H9 (cell line): Measurements from ENCODE around the gene OGA. TPM values are rescaled to one million over a fixed set of nuclear protein-coding genes. Genes with fewer than 3 reads are reported as not detected.

Source experiments
- DNase-seq: peaks from one replicate; pipeline ENCODE4 v3.0.0-alpha.2; 2017
- H2AFZ ChIP-seq: one replicate; pipeline ENCODE4 v1.6.1; 2013; ENCODE audit warnings: mild to moderate bottlenecking, low read length, control low read depth, moderate library complexity
- H2AK5ac ChIP-seq: 2 replicates; pipeline ENCODE4 v1.6.1; 2013; ENCODE audit warnings: low read length, control low read depth, mixed read lengths; ENCODE audit not compliant: insufficient read length
- H2BK120ac ChIP-seq: one replicate; pipeline ENCODE4 v1.6.1; 2013; ENCODE audit warnings: low read depth, mild to moderate bottlenecking, low read length, control low read depth, inconsistent platforms; ENCODE audit not compliant: poor library complexity, severe bottlenecking
- H2BK12ac ChIP-seq: 2 replicates; pipeline ENCODE4 v1.6.1; 2013; ENCODE audit warnings: low read length, control low read depth, mixed read lengths, low read depth; ENCODE audit not compliant: insufficient read length
- H2BK15ac ChIP-seq: 2 replicates; pipeline ENCODE4 v1.6.1; 2013; ENCODE audit warnings: low read depth, low read length, control low read depth
- H2BK20ac ChIP-seq: one replicate; pipeline ENCODE4 v1.6.1; 2013; ENCODE audit warnings: low read depth, mild to moderate bottlenecking, low read length, control low read depth, inconsistent platforms; ENCODE audit not compliant: poor library complexity, severe bottlenecking
- H2BK5ac ChIP-seq: 2 replicates; pipeline ENCODE4 v1.6.1; 2013; ENCODE audit warnings: low read length, control low read depth, mixed read lengths; ENCODE audit not compliant: insufficient read length
- H3K14ac ChIP-seq: 2 replicates; pipeline ENCODE4 v1.6.1; 2013; ENCODE audit warnings: low read length, control low read depth; ENCODE audit not compliant: insufficient read depth
- H3K18ac ChIP-seq: 2 replicates; pipeline ENCODE4 v1.6.1; 2013; ENCODE audit warnings: low read depth, mild to moderate bottlenecking, mixed read lengths, low read length, control low read depth; ENCODE audit not compliant: insufficient read length
- H3K23ac ChIP-seq: 2 replicates; pipeline ENCODE4 v1.6.1; 2013; ENCODE audit warnings: low read length, control low read depth, mixed read lengths, low read depth; ENCODE audit not compliant: insufficient read length
- H3K23me2 ChIP-seq: 2 replicates; pipeline ENCODE4 v1.6.1; 2013; ENCODE audit warnings: low read depth, mild to moderate bottlenecking, mixed read lengths, low read length, control low read depth; ENCODE audit not compliant: insufficient read length, poor library complexity, severe bottlenecking
- H3K27ac ChIP-seq: 2 replicates; pipeline ENCODE4 v1.5.1; 2013; ENCODE audit warnings: low read length, control low read depth, mixed read lengths, low read depth; ENCODE audit not compliant: insufficient read length
- H3K27me3 ChIP-seq: 2 replicates; pipeline ENCODE4 v1.6.1; 2013; ENCODE audit warnings: low read length, control low read depth, inconsistent platforms; ENCODE audit not compliant: insufficient read depth
- H3K4ac ChIP-seq: 2 replicates; pipeline ENCODE4 v1.6.1; 2013; ENCODE audit warnings: low read depth, mild to moderate bottlenecking, control low read depth, inconsistent platforms, low read length, moderate library complexity
- H3K4me1 ChIP-seq: 2 replicates; pipeline ENCODE4 v1.6.1; 2013; ENCODE audit warnings: low read length, control low read depth, inconsistent platforms; ENCODE audit not compliant: insufficient read depth
- H3K4me2 ChIP-seq: 2 replicates; pipeline ENCODE4 v1.6.1; 2013; ENCODE audit warnings: low read length, control low read depth, mixed read lengths; ENCODE audit not compliant: insufficient read length, insufficient read depth
- H3K56ac ChIP-seq: 2 replicates; pipeline ENCODE4 v1.6.1; 2013; ENCODE audit warnings: low read depth, mild to moderate bottlenecking, mixed read lengths, low read length, control low read depth; ENCODE audit not compliant: insufficient read length
- H3K79me1 ChIP-seq: 2 replicates; pipeline ENCODE4 v1.6.1; 2013; ENCODE audit warnings: low read depth, mild to moderate bottlenecking, moderate library complexity, low read length, control low read depth, inconsistent platforms; ENCODE audit not compliant: insufficient read depth, poor library complexity, severe bottlenecking
- H3K79me2 ChIP-seq: 2 replicates; pipeline ENCODE4 v1.6.1; 2013; ENCODE audit warnings: low read length, control low read depth, inconsistent platforms; ENCODE audit not compliant: insufficient read depth
- H3K9ac ChIP-seq: 2 replicates; pipeline ENCODE4 v1.6.1; 2013; ENCODE audit warnings: low read length, control low read depth, mixed read lengths; ENCODE audit not compliant: insufficient read length; ENCODE audit errors: extremely low read depth
- H3K9me3 ChIP-seq: one replicate; pipeline ENCODE4 v1.6.1; 2013; ENCODE audit warnings: low read depth, low read length, inconsistent platforms; ENCODE audit not compliant: control insufficient read depth
- H3T11ph ChIP-seq: one replicate; pipeline ENCODE4 v1.6.1; 2013; ENCODE audit warnings: mild to moderate bottlenecking, low read length, control low read depth, inconsistent platforms
- H4K20me1 ChIP-seq: one replicate; pipeline ENCODE4 v1.6.1; 2013; ENCODE audit not compliant: control insufficient read depth, insufficient read length, insufficient read depth
- H4K5ac ChIP-seq: 2 replicates; pipeline ENCODE4 v1.6.1; 2013; ENCODE audit warnings: low read depth, mild to moderate bottlenecking, mixed read lengths, low read length, control low read depth; ENCODE audit not compliant: insufficient read length
- H4K8ac ChIP-seq: replicated peaks from 2 replicates; pipeline ENCODE4 v1.6.1; 2013; ENCODE audit warnings: low read length, control low read depth, mixed read lengths, low read depth; ENCODE audit not compliant: insufficient read length
- H4K91ac ChIP-seq: 2 replicates; pipeline ENCODE4 v1.6.1; 2013; ENCODE audit warnings: low read depth, mild to moderate bottlenecking, moderate library complexity, mixed read lengths, low read length, control low read depth; ENCODE audit not compliant: insufficient read length
- H3K27ac Mint-ChIP-seq, 3 experiments: 2 replicates in 2 of 3; 3 replicates in 1 of 3; pipeline ENCODE4 v1.8.0; 2020 to 2021; ENCODE audit warnings: mixed read lengths in 3 of 3, mild to moderate bottlenecking in 1 of 3, moderate library complexity in 1 of 3
- H3K27me3 Mint-ChIP-seq: 2 replicates; pipeline ENCODE4 v1.8.0; 2021; ENCODE audit warnings: low read depth, mild to moderate bottlenecking, moderate library complexity, mixed read lengths
- H3K36me3 Mint-ChIP-seq, 3 experiments: 2 replicates in 2 of 3; 3 replicates in 1 of 3; pipeline ENCODE4 v1.8.0; 2020 to 2021; ENCODE audit warnings: low read depth in 3 of 3, mixed read lengths in 3 of 3; ENCODE audit not compliant: insufficient read depth in 1 of 3
- H3K4me1 Mint-ChIP-seq, 2 experiments: 2 replicates each; pipeline ENCODE4 v1.8.0; 2020; ENCODE audit warnings: mixed read lengths in 2 of 2
- H3K4me3 Mint-ChIP-seq, 2 experiments: 2 replicates in 1 of 2; 3 replicates in 1 of 2; pipeline ENCODE4 v1.8.0; 2020 to 2021; ENCODE audit warnings: mild to moderate bottlenecking in 2 of 2, mixed read lengths in 2 of 2, moderate library complexity in 1 of 2
- H3K9me3 Mint-ChIP-seq, 2 experiments: 2 replicates in 1 of 2; 3 replicates in 1 of 2; pipeline ENCODE4 v1.8.0; 2020; ENCODE audit warnings: mild to moderate bottlenecking in 2 of 2, mixed read lengths in 2 of 2, moderate library complexity in 1 of 2
- CTCF ChIP-seq: fragments of 200-600 bp; sonication (generic); conservative IDR thresholded peaks from 3 replicates; pipeline ENCODE4 v1.8.0; 2021; ENCODE audit warnings: antibody characterized with exemption, mild to moderate bottlenecking
- WGBS: extraction: QIAGEN DNeasy Blood & Tissue Kit; methylation state at CpG from one replicate; pipeline ENCODE4 v1.1.7; 2013; ENCODE audit warnings: missing lambda C conversion rate, low lambda C conversion rate, mixed read lengths; ENCODE audit not compliant: insufficient read length; ENCODE audit errors: extremely low coverage; 5-methylcytosine and 5-hydroxymethylcytosine counted together
- total RNA-seq: library from RNA; stranded (reverse); gene quantifications from 2 replicates; pipeline ENCODE4 v1.2.1, GENCODE V29; 2021

OGA gene
- total RNA-seq, 1 experiment from 2014 or later, result 125 TPM

GRCh38 chr10:101752241-101752640 is 66.0 kb downstream of the OGA start:
- H2BK5ac ChIP-seq, result no peak overlapping the region
- H2AK5ac ChIP-seq, result no peak overlapping the region
- no peak overlapping the region for H2AFZ ChIP-seq
- H3K23ac ChIP-seq, result no peak overlapping the region
- no peak overlapping the region for H3K56ac ChIP-seq
- H3K4me2 ChIP-seq, result no peak overlapping the region
- no peaks in the 10 kb centered on the region for H4K20me1 ChIP-seq
- H2BK12ac ChIP-seq, result no peak overlapping the region
- H3K36me3 Mint-ChIP-seq, result no peaks in the 10 kb centered on the region
- peaks cover 6% of the 10 kb centered on the region; the same call in 1 of the 2 replicates for H3K27me3 Mint-ChIP-seq
- no peak overlapping the region for H3K18ac ChIP-seq
- no peak overlapping the region for H2BK20ac ChIP-seq
- no peak overlapping the region for H3T11ph ChIP-seq
- H2BK15ac ChIP-seq, result no peak overlapping the region
- no peaks in the 10 kb centered on the region for H3K4me1 ChIP-seq
- no peak overlapping the region for H3K4me3 Mint-ChIP-seq
- H3K14ac ChIP-seq, result no peak overlapping the region
- peaks cover 9% of the 10 kb centered on the region in 2 experiments for H3K4me1 Mint-ChIP-seq
- no peak overlapping the region for H4K5ac ChIP-seq
- no peak overlapping the region for H2BK120ac ChIP-seq
- H3K9me3 ChIP-seq, result no peaks in the 10 kb centered on the region
- no peaks in the 10 kb centered on the region for H3K79me2 ChIP-seq
- no peak overlapping the region for H3K9ac ChIP-seq
- H3K9me3 Mint-ChIP-seq, result no peaks in the 10 kb centered on the region; a peak in 1 of 5 replicates
- H3K27ac ChIP-seq, result no peak overlapping the region
- no peak overlapping the region for H4K91ac ChIP-seq
- no peak for TF ChIP-seq CTCF
- no peak overlapping the region for H3K4ac ChIP-seq
- no CpG with 5 or more reads among the region's 3 CpGs for WGBS
- H3K27me3 ChIP-seq, result no peaks in the 10 kb centered on the region
- H3K79me1 ChIP-seq, result no peaks in the 10 kb centered on the region
- H3K27ac Mint-ChIP-seq, result no peak overlapping the region
- DNase-seq, result no peak
- H3K23me2 ChIP-seq, result no peaks in the 10 kb centered on the region
- no peak overlapping the region for H4K8ac ChIP-seq
